ENCODE measurements around the gene SOHLH1.

GRCh38 chr9:135663451-135663770, 35.9 kb downstream of the SOHLH1 start:
- TF ChIP-seq CTCF (conservative IDR thresholded peaks at IDR 0.05; ENCODE audit: low read length) = no peak
- TF ChIP-seq EZH2phosphoT487 (IDR thresholded peaks at IDR 0.05; ENCODE audit: borderline replicate concordance, low read depth, low read length) = no peak
